Body of pancreas (tissue), 4 donors: ENCODE results near the gene SIAE. TPM values are rescaled to one million over a fixed set of nuclear protein-coding genes. Genes with fewer than 3 reads are reported as not detected.

ENCODE experiments used
- ATAC-seq: fragments of 150-250 bp; one replicate; pipeline ENCODE4 v1.9.1; 2016
- DNase-seq, 4 donors: peaks; one replicate each; pipeline ENCODE4 v3.0.0-alpha.2; 2019
- H3K27ac ChIP-seq, 4 donors: fragments of 200-600 bp; sonication (generic); 1 replicate in 3 of 4; 2 replicates in 1 of 4; pipeline versions ENCODE4 v1.5.1 to v1.6.1; 2016 to 2019; ENCODE audit warnings: mild to moderate bottlenecking in 1 of 4, mixed read lengths in 1 of 4, moderate library complexity in 1 of 4
- H3K27me3 ChIP-seq, 2 donors: fragments of 200-600 bp; sonication (generic); one replicate each; pipeline ENCODE4 v1.6.0; 2016; ENCODE audit warnings: mild to moderate bottlenecking in 1 of 2
- H3K36me3 ChIP-seq, 2 donors: fragments of 200-600 bp; sonication (generic); replicated peaks in 1 of 2; 2 replicates each; pipeline ENCODE4 v1.5.1; 2016; ENCODE audit warnings: low read depth in 2 of 2; ENCODE audit not compliant: insufficient read depth in 1 of 2
- H3K4me1 ChIP-seq: fragments of 200-600 bp; sonication (generic); one replicate; pipeline ENCODE4 v1.6.0; 2016
- H3K4me3 ChIP-seq, 2 donors: fragments of 200-600 bp; sonication (generic); 1 replicate in 1 of 2; 2 replicates in 1 of 2; pipeline ENCODE4 v1.5.1; 2016 to 2019
- H3K9me3 ChIP-seq, 3 donors: fragments of 200-600 bp; sonication (generic); 1 replicate in 2 of 3; 2 replicates in 1 of 3; pipeline ENCODE4 v1.5.1; 2016
- POLR2A ChIP-seq, 3 donors: fragments of 450-650 bp; IDR thresholded peaks; one replicate each; pipeline ENCODE4 v1.6.1; 2016; ENCODE audit warnings: antibody characterized with exemption in 3 of 3, mild to moderate bottlenecking in 2 of 3
- WGBS, 2 donors: methylation state at CpG; one replicate each; pipeline ENCODE4 v1.1.5; 2017; 5-methylcytosine and 5-hydroxymethylcytosine counted together
- intact Hi-C: fragments of 100-400 bp; cut with DNase I; formaldehyde crosslinking; loops from one replicate; pipeline ENCODE4 v1.15.1; 2023
- total RNA-seq, 2 donors: library from RNA; depleted of rRNA; stranded (reverse); fragments of >200 nt; gene quantifications; one replicate each; pipeline ENCODE4 v1.1.0, GENCODE V29; 2016
- TF ChIP-seq, protein P1 (sequence below), 7 experiments: fragments of 450-650 bp in 4 of 7; fragments of 200-600 bp in 3 of 7; sonication (generic) in 3 of 7; IDR thresholded peaks; one replicate each; pipeline ENCODE4 v1.5.1; 2016 to 2019; ENCODE audit warnings: antibody characterized with exemption in 7 of 7

The SIAE gene
- total RNA-seq, 2 donors from 2014 or later = 9.6 to 11.9 TPM

GRCh38 chr11:124648610-124649009 lies 24.9 kb downstream of the SIAE start:
- Histone ChIP-seq H3K27me3 (no peaks in the 10 kb centered on the region), H3K27ac (no peak overlapping the region), H3K36me3 (no peaks in the 10 kb centered on the region), H3K9me3 (no peaks in the 10 kb centered on the region), H3K4me3 (no peak overlapping the region), H3K4me1 (peaks cover 7% of the 10 kb centered on the region)
- no peak for TF ChIP-seq POLR2A (IDR thresholded peaks at IDR 0.05)
- TF ChIP-seq, protein P1, sequence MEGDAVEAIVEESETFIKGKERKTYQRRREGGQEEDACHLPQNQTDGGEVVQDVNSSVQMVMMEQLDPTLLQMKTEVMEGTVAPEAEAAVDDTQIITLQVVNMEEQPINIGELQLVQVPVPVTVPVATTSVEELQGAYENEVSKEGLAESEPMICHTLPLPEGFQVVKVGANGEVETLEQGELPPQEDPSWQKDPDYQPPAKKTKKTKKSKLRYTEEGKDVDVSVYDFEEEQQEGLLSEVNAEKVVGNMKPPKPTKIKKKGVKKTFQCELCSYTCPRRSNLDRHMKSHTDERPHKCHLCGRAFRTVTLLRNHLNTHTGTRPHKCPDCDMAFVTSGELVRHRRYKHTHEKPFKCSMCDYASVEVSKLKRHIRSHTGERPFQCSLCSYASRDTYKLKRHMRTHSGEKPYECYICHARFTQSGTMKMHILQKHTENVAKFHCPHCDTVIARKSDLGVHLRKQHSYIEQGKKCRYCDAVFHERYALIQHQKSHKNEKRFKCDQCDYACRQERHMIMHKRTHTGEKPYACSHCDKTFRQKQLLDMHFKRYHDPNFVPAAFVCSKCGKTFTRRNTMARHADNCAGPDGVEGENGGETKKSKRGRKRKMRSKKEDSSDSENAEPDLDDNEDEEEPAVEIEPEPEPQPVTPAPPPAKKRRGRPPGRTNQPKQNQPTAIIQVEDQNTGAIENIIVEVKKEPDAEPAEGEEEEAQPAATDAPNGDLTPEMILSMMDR (IDR thresholded peaks at IDR 0.05) = no peak
- 72 to 73% methylated on average over 6 of the region's 6 CpGs for WGBS, 2 donors
- intact Hi-C loops = loop anchor here (10.0 kb wide), 1 partner anchor 756 kb away; no protein-coding TSS in a partner anchor
- ATAC-seq (no peak), DNase-seq (no peak)

GRCh38 chr11:124646148-124646547 lies 27.4 kb downstream of the SIAE start:
- peaks cover 7% of the 10 kb centered on the region for H3K4me1 ChIP-seq
- ATAC-seq (no peak), DNase-seq (no peak)
- WGBS, 2 donors = 83 to 85% methylated on average over 3 of the region's 3 CpGs
- no peak overlapping the region for H3K4me3 ChIP-seq
- H3K36me3 ChIP-seq = no peaks in the 10 kb centered on the region
- no peak overlapping the region for H3K27ac ChIP-seq
- no peak for TF ChIP-seq POLR2A (IDR thresholded peaks at IDR 0.05)
- TF ChIP-seq, protein P1 (IDR thresholded peaks at IDR 0.05) = no peak
- H3K9me3 ChIP-seq = no peaks in the 10 kb centered on the region
- intact Hi-C loops = loop anchor here (10.0 kb wide), 1 partner anchor 759 kb away; no protein-coding TSS in a partner anchor
- H3K27me3 ChIP-seq = no peaks in the 10 kb centered on the region

- peak; percentile 97 for ATAC-seq
- TF ChIP-seq, protein P1 (IDR thresholded peaks at IDR 0.05) = peak; percentile 67 to 88 (median 84)
- TF ChIP-seq POLR2A (IDR thresholded peaks at IDR 0.05) = no peak
- Histone ChIP-seq H3K27ac (no peak overlapping the region), H3K9me3 (no peaks in the 10 kb centered on the region), H3K4me1 (peaks cover 7% of the 10 kb centered on the region), H3K4me3 (no peak overlapping the region), H3K36me3 (no peaks in the 10 kb centered on the region), H3K27me3 (no peaks in the 10 kb centered on the region)
- WGBS, 2 donors = 16 to 19% methylated on average over 16 of the region's 16 CpGs
- peak; percentile 59 to 73 (median 70) for DNase-seq
- intact Hi-C loops = loop anchor here (10.0 kb wide), 1 partner anchor 760 kb away; no protein-coding TSS in a partner anchor
Observed at GRCh38 chr11:124644426-124645280, 28.9 kb downstream of the SIAE start.

GRCh38 chr11:124643605-124644425 lies 29.7 kb downstream of the SIAE start:
- H3K27me3 ChIP-seq = no peaks in the 10 kb centered on the region
- TF ChIP-seq, protein P1 (IDR thresholded peaks at IDR 0.05) = no peak
- TF ChIP-seq POLR2A (IDR thresholded peaks at IDR 0.05) = no peak
- H3K4me1 ChIP-seq = peaks cover 7% of the 10 kb centered on the region
- ATAC-seq (no peak), DNase-seq (no peak)
- H3K4me3 ChIP-seq = no peak overlapping the region
- intact Hi-C loops = loop anchor here (10.0 kb wide), 1 partner anchor 761 kb away; no protein-coding TSS in a partner anchor
- H3K27ac ChIP-seq = no peak overlapping the region
- no peaks in the 10 kb centered on the region for H3K9me3 ChIP-seq
- WGBS, 2 donors = 22 to 27% methylated on average over 3 of the region's 3 CpGs
- no peaks in the 10 kb centered on the region for H3K36me3 ChIP-seq
